NCI-H2171 treated with DMSO at 0.1 percent for 48 hours (cell line): Measurements from ENCODE around the gene MYL12A.

Experiments used
- DNase-seq: peaks from one replicate; lab custom pipeline; 2025; lab: John Stamatoyannopoulos, UW

MYL12A gene

DNA sequence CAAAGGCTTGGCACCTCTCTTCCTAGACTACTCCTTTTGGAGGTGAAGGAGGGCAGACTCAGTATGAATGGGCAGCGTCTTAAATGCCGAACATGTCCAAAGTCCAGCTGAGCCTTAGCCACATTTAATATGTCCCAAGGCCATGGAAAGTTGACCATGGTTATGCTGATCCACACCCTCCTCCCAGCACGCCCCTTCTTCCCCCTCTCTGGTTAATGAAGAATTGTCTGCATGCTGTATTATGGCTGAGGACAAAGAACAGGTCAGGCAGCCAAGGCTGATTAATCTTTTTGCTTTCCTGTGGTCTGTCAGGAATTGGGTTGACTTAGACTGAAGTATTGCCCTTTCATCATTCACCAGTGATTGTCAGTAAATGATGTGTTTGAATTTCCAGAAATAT, 22.0 kb upstream of the MYL12A start:
- no peak for DNase-seq

GRCh38 chr18:3226048-3226447, 21.6 kb upstream of the MYL12A start:
- DNase-seq = no peak

- no peak for DNase-seq
These were observed 16.9 kb upstream of the MYL12A start for GRCh38 chr18:3230401-3231334.

GRCh38 chr18:3233004-3233403, 14.6 kb upstream of the MYL12A start:
- DNase-seq = no peak

DNA sequence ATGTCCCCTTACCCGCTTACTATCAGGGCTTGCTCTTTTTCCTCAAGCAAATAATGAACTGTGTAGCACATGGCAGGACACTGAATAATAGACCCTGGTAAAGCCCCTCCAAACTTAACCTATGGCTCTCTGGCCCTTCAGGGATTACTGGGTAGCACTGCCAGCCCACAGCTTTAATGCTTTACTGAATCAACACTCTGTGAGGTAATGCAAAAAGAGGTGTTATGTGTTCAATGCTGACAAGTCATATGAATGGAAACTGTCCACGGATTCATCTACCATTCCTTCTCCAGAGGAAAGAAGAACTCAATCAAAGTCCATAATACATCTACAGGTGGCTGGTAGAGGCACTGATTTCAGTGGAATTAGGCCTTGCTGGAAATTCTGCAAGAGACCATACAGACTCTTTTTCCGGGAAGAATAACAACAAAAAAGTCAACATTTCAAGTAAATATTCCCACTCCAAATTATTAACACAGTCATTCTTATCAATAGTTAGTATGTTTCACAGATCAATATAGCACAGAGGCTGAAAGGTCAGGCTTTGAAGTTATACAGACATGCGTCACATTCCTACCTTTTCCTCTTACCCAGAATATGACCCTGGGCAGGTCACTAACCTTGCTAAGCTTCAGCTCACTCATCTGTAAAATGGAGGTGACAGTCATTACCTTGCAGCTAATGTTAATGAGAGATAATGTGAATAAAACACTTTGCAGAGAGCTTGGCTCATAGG, 14.0 kb upstream of the MYL12A start:
- no peak for DNase-seq

GRCh38 chr18:3234457-3234856, 13.1 kb upstream of the MYL12A start:
- no peak for DNase-seq

- no peak for DNase-seq
These were observed 11.8 kb upstream of the MYL12A start for GRCh38 chr18:3235846-3236245.

GRCh38 chr18:3236470-3236869, 11.1 kb upstream of the MYL12A start:
- no peak for DNase-seq

DNA sequence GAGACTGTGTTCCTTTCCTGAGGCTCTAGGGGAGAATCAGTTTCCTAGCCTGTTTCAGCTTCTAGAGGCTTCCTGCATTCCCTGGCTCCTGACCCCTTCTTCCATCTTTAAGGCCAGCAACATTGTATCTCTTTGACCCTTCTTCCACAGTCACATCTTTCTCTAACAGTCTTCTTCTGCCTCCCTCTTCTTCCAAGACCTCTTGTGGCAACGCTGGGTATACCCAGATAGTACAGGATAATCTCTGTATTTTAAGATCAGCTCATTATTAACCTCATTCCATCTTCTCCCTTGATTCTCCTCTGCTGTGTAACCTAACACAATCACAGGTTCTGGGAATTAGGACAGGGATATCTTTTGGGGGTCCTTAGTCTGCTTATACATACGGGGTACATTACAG, 8.9 kb upstream of the MYL12A start:
- DNase-seq = no peak

GRCh38 chr18:3245185-3245564, 2.4 kb upstream of the MYL12A start:
- no peak for DNase-seq

DNA sequence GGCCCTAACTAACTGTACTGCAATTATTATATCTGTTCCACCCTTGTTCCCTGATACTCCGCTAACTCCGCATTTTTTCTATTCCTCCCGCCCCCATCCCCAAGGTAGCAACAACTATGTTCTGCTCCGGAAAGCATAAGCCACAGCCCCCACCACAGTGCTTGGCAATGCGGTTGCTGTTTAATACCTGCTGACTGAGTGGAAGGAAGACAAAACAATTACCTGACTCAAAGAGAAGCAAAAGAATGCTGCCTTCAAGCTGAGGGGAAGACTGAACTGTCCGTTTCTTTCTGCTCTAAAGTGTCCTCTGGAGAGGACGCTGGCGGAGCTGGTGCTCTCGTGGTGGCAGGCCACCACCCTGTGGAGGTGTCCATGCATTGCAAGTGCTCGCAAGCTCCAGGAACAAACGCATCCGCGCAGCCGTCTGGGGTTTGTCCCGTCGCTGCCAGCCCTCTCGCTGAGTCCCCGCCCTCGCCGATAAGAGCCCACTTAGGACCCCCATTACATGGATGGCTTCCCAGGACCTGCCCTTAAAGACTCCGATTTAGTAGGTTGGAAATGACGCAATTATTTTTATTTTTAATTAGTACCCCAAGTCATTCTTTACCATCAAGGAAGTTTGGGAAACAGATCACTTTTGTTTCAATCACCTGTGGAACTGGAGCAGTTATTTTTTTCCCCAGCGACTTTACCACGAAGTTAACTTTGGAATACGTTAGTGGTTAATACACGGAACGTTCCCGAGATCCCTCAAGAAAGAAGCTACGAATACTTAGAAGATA, 1.6 kb upstream of the MYL12A start:
- DNase-seq = peak; percentile 83

GRCh38 chr18:3246635-3247239, 864 bp upstream of the MYL12A start:
- no peak for DNase-seq

DNA sequence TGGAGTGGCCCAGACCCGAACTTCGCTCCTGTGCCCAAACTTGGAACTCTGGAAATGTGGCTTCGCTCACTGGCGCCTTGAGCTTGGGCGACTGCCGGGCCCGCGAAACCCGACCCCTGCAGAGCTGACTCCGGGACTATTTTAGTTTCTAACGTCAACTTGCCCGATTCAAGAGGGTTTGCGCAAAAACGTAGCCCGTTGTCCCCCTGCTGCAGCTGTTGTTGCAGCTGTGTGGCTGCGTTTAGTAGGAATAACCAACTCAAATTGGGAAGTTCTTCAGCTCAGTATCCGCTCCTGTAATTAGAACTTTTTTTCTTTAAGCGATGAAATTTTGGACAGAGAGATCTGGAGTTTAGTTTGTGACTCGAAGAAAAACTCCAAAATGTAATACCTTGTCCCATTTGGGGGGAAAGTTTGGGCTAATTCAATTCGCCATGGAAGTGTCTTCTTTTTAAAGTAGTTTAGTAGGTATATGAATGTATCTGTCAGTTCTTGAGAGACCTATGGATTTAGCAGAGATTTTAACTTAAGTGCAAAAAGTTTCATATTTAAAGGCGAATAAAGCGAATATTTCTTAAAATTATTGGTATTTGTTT, 559 bp downstream of the MYL12A start:
- no peak for DNase-seq

- DNase-seq = no peak
These were observed 1.2 kb downstream of the MYL12A start for GRCh38 chr18:3248658-3249359.

DNA sequence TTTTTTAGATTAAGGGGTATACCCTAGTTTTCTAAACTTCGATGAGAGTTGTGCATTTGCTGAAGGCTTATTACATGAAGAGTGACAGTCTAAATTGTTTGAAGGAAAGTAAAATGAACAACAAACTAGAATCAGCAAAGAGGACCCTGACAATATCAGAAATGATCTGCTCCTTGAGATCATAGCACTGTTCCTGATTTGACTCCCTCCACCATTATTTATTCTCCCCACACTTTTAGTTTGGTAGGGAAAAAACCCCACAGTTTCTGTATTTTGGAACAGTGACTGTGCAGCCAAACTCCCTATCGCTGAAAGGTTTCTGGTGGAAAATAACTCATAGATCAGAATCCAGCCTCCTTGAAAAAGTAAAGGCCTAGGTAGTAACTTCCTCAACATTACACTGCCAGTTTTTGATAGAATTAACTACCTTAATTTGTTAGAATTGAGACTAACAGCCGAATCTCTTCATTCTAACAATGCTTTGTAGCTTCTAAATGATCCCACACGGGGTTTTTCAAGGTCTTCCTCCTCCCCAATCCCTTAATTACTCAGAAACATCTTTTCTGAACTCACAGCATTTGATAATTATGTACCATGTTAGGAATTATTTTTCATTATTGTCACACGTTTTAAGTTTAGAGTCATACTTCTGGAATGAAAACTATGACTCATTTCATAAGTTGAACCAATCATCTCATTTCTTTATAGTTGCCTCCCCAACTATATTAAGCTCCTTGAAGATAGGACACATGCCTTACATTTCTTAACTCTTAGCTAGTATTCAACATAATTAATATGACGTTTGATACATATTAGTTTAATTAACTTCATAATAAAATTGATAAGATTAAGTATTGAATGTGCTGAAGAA, 2.9 kb downstream of the MYL12A start:
- DNase-seq = no peak

DNA sequence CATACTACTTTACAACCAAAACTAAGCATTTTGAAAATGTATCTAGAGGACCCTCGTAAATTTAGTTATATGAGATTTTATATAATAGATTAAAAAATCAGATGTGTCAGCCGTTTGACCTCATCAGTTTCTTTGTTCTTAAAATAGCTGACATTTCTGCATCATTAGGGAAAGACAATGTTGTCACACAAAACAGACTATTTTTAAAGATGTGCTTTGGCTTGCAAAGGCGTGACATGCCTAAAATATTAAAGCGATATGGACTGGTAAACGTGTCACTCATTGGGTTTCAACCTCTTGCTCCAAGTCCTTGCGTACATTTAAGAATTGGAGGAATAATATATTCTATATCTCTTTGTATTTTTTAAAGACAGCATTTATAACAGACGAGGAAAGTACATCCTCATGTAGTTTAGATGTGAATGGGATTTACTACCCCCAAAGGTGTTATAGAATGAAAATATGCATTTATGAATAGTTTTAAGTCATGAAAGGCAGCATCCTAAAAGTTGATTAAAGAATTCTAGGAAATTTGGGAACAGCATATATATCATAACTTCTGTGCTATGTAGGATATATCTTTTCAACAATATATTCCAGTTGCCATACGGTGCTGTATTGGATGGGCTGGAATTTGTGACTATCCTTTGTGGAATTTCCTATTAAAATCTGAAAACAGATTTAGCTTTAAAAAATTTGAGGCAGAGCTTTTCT, 3.8 kb downstream of the MYL12A start:
- DNase-seq = no peak

- DNase-seq = no peak
These were observed 4.3 kb downstream of the MYL12A start for GRCh38 chr18:3251963-3252277.

DNA sequence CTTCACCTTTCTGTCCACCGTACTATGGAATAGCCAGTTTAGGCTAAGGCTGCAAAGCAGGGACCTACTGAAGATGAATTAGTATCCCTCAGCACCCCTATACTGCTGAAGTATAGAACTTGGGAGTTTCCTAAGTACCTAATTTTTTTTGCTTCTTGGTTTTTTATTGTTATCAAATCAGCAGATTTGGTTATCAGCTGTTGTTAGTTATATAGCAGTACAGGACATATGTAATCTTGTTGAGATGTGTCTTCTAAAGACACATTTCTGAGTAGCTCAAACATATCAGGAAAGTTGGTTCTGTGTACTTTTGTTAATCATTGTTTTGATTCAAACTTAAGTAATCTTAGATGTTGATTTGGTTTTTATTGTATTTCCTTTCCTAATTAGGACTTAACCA, 5.2 kb downstream of the MYL12A start:
- no peak for DNase-seq

GRCh38 chr18:3254725-3255124, 7.1 kb downstream of the MYL12A start:
- no peak for DNase-seq
